Measurements from ENCODE around the gene RBM23.

The RBM23 gene

GRCh38 chr14:22884738-22885523 lies 34.0 kb downstream of the RBM23 start:
- no peak for DNase-seq

DNA sequence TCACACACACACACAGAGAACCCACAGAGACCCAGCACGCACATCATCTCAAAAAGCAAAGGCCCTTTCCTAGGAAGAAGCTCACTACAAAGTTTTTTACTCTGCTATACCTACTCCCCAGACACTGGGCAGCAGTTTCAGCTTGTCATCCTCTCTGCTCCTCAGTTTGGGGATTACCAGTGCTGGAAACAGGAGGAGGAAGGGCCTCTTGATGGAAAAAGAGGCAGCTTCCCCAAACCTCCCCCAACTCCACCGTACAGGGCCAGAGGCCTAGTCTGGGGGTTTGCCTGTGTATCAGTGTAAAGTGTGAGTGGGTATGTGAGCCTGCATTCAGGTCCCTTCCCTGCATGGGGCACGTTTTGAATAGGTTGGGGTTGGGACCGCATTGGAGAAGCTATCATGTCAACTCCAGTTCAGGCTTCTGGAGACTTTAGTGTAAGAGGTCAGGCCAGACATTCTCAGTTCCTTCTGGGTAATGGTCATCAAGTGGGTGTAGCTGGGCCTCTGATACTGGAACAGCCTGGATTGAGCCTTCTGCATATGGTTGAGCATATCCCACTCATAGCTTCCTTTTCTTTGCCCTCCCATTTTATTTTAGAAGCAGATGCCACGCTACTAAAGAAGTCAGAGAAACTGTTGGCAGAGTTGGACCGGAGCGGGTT lies 34.7 kb downstream of the RBM23 start:
- no peak for DNase-seq

DNA sequence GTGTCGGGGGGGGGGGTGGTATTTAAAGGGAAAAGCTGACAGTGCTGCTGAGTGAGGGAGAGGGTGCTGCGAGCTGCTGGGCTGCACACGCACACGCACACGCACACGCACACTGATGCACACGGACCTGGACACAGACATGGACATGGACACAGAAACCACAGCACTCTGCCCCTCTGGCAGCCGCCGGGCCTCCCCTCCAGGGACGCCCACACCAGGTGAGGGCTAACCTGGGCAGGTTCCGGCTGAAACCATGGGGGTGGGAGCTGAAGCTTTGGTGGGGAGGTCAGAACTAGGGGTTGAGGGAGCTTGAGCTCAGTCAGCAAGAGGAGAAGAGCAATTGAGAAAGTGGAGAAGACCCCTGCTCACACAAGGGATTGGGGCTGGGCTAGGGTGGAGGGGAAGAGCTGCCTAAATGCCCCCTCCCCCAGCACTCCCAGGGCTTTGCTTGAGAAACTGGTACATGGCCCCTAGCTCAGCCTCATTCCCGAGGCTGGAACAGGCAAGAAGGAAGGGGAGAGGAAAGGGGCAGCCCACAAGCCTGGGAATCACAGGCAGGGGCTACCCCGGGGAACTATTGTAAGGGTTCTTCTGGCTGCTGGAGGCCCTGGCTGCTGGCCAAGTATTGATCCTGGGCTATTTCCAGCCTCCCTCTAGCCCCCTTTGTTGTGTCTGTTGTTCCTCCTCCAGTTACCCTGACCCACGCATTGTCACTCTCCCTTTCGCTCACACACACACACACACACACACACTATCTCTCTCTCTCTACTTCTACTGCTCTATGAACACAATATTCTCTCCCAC lies 35.6 kb downstream of the RBM23 start, which contains the start of gene REM2:
TSS of gene REM2 (plus strand) at position 50 of the 804 bp plus-strand sequence. CDS start at position 116, 66 bp downstream.
- DNase-seq = no peak

GRCh38 chr14:22882529-22883172 lies 36.3 kb downstream of the RBM23 start:
- DNase-seq = peak; percentile 40

- DNase-seq = no peak
These were observed 36.9 kb downstream of the RBM23 start for GRCh38 chr14:22882064-22882463.

- no peak for DNase-seq
These were observed 40.4 kb downstream of the RBM23 start for GRCh38 chr14:22878271-22879246.

GRCh38 chr14:22877000-22877501 lies 41.9 kb downstream of the RBM23 start:
- no peak for DNase-seq

- DNase-seq = no peak
These were observed 43.1 kb downstream of the RBM23 start for GRCh38 chr14:22875748-22876319.

DNA sequence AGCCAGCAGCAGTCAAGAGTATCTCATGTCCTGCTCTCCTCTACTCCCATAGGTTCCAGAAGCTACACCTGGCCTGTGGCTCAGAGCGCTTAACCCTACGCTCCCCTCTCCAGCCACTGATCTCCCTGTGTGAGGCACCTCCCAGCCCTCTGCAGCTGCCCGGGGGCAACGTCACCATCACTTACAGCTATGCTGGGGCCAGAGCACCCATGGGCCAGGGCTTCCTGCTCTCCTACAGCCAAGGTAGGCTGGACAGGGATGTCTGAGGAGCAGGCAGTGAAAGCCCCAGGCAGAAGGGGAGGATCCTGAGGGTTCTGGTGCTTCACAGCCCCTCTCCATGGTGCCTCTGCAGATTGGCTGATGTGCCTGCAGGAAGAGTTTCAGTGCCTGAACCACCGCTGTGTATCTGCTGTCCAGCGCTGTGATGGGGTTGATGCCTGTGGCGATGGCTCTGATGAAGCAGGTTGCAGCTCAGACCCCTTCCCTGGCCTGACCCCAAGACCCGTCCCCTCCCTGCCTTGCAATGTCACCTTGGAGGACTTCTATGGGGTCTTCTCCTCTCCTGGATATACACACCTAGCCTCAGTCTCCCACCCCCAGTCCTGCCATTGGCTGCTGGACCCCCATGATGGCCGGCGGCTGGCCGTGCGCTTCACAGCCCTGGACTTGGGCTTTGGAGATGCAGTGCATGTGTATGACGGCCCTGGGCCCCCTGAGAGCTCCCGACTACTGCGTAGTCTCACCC lies 43.8 kb downstream of the RBM23 start:
- DNase-seq = no peak

DNA sequence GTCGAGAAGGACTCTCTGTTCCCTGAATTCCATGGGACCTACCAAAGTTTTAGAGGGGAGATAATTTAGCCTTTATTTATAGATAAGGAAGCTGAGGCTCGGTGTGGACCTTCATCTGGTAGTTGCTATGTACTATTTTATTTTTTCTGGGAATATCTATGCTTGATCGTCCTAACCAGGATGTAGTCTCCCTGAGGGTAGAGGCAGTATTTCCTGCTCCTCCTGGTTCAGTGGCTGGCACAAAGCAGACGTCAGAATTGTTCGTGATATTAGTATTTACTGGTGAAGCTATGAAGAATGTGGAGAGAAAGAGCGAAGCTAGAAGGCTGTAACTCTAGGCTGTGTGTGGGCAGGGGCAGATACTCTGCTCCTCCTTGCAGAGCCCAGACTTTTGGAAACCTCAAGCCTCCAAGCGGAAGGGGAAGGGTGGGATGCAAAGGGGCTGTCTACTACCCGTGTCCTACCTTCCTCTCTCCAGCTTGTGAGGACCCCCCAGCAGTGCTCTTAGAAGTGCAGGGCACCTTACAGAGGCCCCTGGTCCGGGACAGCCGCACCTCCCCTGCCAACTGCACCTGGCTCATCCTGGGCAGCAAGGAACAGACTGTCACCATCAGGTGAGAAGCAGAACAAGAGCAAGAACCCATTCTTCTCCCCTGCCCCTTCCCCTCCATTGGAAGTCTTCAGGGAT lies 46.0 kb downstream of the RBM23 start:
- DNase-seq = no peak

- peak; percentile 82 for DNase-seq
These were observed 46.7 kb downstream of the RBM23 start for GRCh38 chr14:22872033-22872832.

DNA sequence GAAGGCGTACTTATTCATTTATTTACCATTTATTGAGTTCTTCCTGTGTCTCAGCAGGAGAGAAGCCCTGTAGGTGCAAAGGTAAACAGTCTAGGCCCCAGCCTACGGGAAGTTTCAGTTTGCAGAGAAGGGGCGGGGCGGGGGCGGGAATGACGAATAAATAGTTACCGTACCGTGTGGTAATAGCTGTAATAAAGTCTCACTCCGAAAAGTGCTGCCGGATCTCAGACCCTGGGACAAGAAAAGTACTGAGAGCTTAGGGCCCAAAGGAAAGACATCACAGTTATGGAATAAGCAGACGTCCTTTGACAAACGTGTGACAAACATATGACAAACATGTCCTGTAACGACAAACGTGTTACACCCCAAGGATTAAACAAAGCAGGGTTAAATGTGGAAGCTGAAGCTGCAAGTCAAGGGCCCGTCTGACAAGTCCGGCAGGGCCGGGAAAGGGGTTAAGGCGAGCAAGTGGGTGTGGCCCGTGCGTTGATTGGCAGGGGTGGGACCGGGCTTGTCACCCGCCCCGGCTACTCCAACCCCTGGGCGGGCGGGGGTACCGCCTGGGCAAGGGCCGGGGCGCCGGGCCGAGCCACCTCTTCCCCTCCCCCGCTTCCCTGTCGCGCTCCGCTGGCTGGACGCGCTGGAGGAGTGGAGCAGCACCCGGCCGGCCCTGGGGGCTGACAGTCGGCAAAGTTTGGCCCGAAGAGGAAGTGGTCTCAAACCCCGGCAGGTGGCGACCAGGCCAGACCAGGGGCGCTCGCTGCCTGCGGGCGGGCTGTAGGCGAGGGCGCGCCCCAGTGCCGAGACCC lies 47.5 kb downstream of the RBM23 start, which contains the start of gene LRP10:
TSS of gene LRP10 (plus strand) at position 517 of the 809 bp plus-strand sequence. CDS start 564 bp downstream, outside the sequence.
- peak; percentile 87 for DNase-seq

GRCh38 chr14:22870811-22871223 lies 48.1 kb downstream of the RBM23 start:
- no peak for DNase-seq

DNA sequence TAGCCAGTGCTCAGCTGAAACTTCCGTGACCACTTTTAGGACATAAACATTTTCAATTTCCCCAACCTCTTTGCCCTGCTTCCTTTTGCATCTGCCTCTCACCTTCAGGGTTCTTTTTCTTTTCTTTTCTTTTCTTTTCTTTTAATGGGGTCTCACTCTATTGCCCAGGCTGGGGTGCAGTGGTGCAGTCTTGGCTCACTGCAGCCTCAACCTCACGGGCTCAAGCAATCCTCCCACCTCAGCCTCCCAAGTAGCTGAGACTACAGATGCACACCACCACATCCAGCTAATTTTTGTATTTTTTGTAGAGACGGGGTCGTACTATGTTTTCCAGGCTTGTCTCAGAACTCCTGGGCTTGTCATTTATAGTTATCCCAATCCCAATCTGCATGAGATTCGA lies 52.1 kb downstream of the RBM23 start:
- no peak for DNase-seq

DNA sequence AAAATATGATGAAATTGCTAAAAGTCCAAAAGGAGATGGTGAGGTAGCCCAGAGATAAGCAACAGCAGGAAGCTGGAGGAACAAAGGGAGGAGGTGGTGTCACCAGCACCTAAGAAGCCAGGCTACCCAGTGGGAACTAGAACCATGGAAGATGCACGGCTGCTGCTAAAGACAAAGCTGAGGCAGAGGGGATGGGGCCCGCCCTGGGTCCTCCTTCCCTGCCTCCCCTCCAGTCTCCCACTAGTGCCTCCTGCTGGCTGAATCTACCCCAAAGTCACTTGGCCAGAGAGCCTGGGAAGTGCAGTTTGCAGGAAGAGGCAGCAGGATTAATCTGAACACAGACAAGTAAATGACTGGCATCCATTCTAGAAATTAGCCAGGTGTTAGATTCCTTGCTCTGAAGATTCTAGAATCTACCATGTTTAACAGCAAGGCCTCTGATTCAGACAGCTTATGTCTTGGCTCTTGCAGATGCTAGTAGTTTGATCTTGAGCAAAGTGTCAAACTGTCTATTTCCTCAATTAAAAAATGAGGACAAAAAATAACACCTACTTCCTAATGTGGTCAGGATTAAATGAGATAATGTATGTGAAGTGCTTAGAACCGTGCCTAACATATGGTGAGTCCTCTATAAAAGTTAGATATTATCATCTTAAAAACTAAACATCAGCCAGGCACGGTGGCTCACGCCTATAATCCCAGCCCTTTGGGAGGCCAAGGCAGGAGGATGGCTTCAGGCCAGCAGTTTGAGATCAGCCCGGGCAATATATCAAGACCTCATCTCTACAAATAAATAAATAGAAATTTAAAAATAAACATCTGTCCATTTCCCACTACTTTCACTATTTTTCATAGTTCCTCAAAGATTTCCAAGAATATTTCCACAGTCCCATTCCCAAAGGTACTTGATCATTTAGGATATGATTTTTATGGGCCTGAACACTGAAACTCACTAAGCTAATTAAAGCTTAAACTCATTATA lies 53.2 kb downstream of the RBM23 start:
- DNase-seq = peak; percentile 48

DNA sequence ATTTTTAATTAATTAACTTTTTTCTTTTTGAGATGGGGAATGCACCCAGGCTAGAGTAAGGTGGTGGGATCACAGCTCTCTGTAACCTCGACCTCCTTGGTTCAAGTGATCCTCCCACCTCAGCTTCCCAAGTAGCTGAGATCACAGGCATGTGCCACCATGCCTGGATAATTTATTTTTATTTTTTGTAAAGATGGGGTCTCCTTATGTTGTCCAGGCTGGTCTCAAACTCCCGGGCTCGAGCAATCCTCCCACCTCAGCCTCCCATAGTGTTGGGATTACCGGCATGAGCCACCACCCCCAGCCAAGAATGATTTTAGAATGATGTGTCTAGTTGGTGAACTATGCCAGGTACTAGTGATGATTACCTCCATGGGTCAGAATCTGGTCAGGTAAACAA lies 54.0 kb downstream of the RBM23 start:
- DNase-seq = no peak

DNA sequence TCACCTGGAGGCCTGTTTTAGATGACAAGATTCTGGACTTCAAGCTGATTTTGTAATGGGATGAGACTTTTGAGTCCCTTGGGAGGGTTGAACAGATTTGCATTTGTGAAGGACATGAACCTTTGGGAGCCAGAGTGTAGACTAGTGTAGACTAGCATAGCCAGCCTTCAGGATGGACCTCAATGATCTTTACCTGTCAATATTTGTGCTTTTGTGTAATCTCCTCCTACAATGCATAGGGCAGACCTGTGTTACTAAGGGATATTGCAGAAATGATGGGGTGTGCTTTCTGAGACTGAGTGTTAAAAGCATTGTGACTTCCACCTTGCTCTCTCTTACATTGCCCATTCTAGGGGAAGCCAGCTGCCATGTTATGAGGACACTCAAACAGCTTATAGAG lies 57.3 kb downstream of the RBM23 start:
- no peak for DNase-seq
